GM12878 (cell line): ENCODE results near the gene TMED7.
A peak's percentile ranks its signal among the peaks of the same experiment; 100 is the strongest.

Source experiments
- ATF2 ChIP-seq: IDR thresholded peaks from 2 replicates; pipeline ENCODE4 v1.6.1; 2012; ENCODE audit warnings: low read length, inconsistent platforms
- CTCF ChIP-seq, 3 experiments: IDR thresholded peaks in 2 of 3; conservative IDR thresholded peaks in 1 of 3; 2 replicates each; pipeline ENCODE4 v1.5.1; 2011; ENCODE audit warnings: low read depth in 3 of 3, low read length in 3 of 3, mild to moderate bottlenecking in 3 of 3, control low read depth in 2 of 3, moderate library complexity in 2 of 3, inconsistent platforms in 1 of 3, mixed read lengths in 1 of 3; ENCODE audit not compliant: control insufficient read depth in 2 of 3, insufficient read depth in 1 of 3; ENCODE audit errors: extremely low read depth in 1 of 3
- ELK1 ChIP-seq: IDR thresholded peaks from 2 replicates; pipeline ENCODE4 v1.6.1; 2012; ENCODE audit warnings: low read depth, low read length, improper control_type of control experiment
- EP300 ChIP-seq, 2 experiments: fragments of 150-350 bp in 1 of 2; IDR thresholded peaks; 2 replicates each; pipeline ENCODE4 v1.6.1; 2011 to 2012; ENCODE audit warnings: low read depth in 2 of 2, low read length in 2 of 2, borderline replicate concordance in 1 of 2, improper control_type of control experiment in 1 of 2, inconsistent platforms in 1 of 2; ENCODE audit not compliant: control insufficient read depth in 1 of 2
- JUND ChIP-seq: IDR thresholded peaks from 2 replicates; pipeline ENCODE4 v1.6.1; 2012; ENCODE audit warnings: low read depth, mild to moderate bottlenecking, low read length, improper control_type of control experiment, moderate library complexity
- MAX ChIP-seq: IDR thresholded peaks from 2 replicates; pipeline ENCODE4 v1.6.1; 2012; ENCODE audit warnings: low read depth, low read length, improper control_type of control experiment
- MEF2A ChIP-seq: IDR thresholded peaks from 2 replicates; pipeline ENCODE4 v1.6.1; 2011; ENCODE audit warnings: low read depth, mild to moderate bottlenecking, low read length, moderate library complexity; ENCODE audit not compliant: insufficient read depth
- PKNOX1 ChIP-seq: fragments of 450-650 bp; IDR thresholded peaks from 2 replicates; pipeline ENCODE4 v1.6.1; 2016; ENCODE audit warnings: mild to moderate bottlenecking
- PML ChIP-seq: IDR thresholded peaks from 2 replicates; pipeline ENCODE4 v1.6.1; 2012; ENCODE audit warnings: low read length, inconsistent platforms
- POLR2A ChIP-seq: IDR thresholded peaks from 2 replicates; pipeline ENCODE4 v1.6.1; 2011; ENCODE audit warnings: low read depth, mild to moderate bottlenecking, low read length
- POLR2AphosphoS2 ChIP-seq: IDR thresholded peaks from 2 replicates; pipeline ENCODE4 v1.6.1; 2011; ENCODE audit warnings: low read depth, mild to moderate bottlenecking, low read length, improper control_type of control experiment, moderate library complexity
- POLR2AphosphoS5 ChIP-seq: IDR thresholded peaks from 2 replicates; pipeline ENCODE4 v1.6.1; 2011; ENCODE audit warnings: mild to moderate bottlenecking, low read length, inconsistent platforms

GRCh38 chr5:115586525-115587146 lies 39.2 kb downstream of the TMED7 start:
- TF ChIP-seq ATF2, result no peak
- TF ChIP-seq POLR2AphosphoS2, result no peak
- TF ChIP-seq POLR2A, result no peak
- no peak for TF ChIP-seq PKNOX1
- TF ChIP-seq MEF2A, result no peak
- TF ChIP-seq PML, result no peak
- no peak for TF ChIP-seq JUND
- no peak for TF ChIP-seq POLR2AphosphoS5
- TF ChIP-seq MAX, result no peak
- no peak for TF ChIP-seq ELK1
- peak; percentile 9 to 60 (median 51); a peak in 5 of 6 replicates for TF ChIP-seq CTCF (IDR thresholded peaks at IDR 0.05 in 2 of 3, conservative IDR thresholded peaks at IDR 0.05 in 1 of 3; ENCODE audit: control insufficient read depth in 2 of 3, extremely low read depth in 1 of 3, insufficient read depth in 1 of 3, low read depth in 3 of 3, low read length in 3 of 3)
- TF ChIP-seq EP300 (IDR thresholded peaks at IDR 0.05; ENCODE audit: borderline replicate concordance in 1 of 2, control insufficient read depth in 1 of 2, low read depth in 2 of 2, low read length in 2 of 2), result no peak
